ENCODE data around the gene ARHGDIG. TPM values are rescaled to one million over a fixed set of nuclear protein-coding genes. Genes with fewer than 3 reads are reported as not detected.

Gene ARHGDIG
- total and polyA plus RNA-seq, 8 donors, result 3.1 to 50.4 (median 9.6) TPM; not detected in 1

DNA sequence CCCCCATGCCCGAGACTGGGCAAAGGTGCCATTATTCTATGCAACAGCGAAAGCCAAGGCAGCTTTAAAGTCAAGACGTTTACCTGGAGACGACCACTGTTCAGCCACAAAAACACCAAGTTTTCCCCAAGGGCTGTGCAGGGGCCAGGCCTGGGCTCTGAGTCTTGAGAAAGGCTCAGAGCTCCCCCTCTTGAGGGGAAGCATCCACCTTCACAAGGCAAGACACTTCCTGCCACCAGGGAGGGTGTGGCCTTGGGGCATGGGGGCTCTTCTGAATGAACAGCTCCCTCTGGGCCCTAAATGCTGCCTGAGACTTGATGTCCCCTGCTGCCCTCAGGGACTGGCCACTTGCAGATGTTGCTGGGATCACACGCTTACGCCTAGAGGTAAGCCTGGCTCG is 29.1 kb downstream of the ARHGDIG start:
- WGBS, 5 donors, result 55 to 88% (median 81%) methylated on average over 4 to 7 of the region's 7 CpGs
- Histone ChIP-seq H3K36me3 (peaks cover 50 to 97% (median 80%) of the 10 kb centered on the region in 4 donors), H3K27ac (no peak overlapping the region)

DNA sequence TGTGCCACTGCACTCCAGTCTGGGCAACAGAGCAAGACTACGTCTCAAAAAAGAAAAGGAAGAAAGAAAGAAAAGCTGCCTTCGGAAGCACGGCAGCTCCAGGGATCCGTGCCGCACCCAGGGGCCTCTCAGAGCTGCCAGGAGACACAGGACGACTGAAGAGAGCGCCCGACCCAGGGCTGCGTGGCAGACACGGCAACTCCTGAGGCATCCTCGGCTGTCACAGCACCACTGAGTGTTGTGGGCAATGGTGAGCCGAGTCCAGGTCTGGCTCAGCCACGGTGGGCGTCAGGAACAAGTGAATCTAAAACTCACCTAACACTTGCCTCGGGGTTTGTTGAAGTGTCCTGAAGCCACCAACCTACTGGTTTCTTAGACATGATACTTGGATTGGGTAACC is 31.3 kb downstream of the ARHGDIG start:
- no peaks in the 10 kb centered on the region for H3K27me3 ChIP-seq
- no peaks in the 10 kb centered on the region for H3K4me1 ChIP-seq
- no peaks in the 10 kb centered on the region for H3K9me3 ChIP-seq
- no peak overlapping the region for H3K4me3 ChIP-seq
- DNase-seq, result no peak
- 95 to 97% (median 96%) methylated on average over 15 of the region's 15 CpGs for WGBS, 5 donors
- no peak overlapping the region for H3K27ac ChIP-seq
- TF ChIP-seq POLR2AphosphoS5 (IDR thresholded peaks at IDR 0.05), result no peak
- TF ChIP-seq POLR2A (IDR thresholded peaks at IDR 0.05), result no peak
- no peak for TF ChIP-seq EP300 (IDR thresholded peaks at IDR 0.05)
- TF ChIP-seq, protein P1, sequence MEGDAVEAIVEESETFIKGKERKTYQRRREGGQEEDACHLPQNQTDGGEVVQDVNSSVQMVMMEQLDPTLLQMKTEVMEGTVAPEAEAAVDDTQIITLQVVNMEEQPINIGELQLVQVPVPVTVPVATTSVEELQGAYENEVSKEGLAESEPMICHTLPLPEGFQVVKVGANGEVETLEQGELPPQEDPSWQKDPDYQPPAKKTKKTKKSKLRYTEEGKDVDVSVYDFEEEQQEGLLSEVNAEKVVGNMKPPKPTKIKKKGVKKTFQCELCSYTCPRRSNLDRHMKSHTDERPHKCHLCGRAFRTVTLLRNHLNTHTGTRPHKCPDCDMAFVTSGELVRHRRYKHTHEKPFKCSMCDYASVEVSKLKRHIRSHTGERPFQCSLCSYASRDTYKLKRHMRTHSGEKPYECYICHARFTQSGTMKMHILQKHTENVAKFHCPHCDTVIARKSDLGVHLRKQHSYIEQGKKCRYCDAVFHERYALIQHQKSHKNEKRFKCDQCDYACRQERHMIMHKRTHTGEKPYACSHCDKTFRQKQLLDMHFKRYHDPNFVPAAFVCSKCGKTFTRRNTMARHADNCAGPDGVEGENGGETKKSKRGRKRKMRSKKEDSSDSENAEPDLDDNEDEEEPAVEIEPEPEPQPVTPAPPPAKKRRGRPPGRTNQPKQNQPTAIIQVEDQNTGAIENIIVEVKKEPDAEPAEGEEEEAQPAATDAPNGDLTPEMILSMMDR (IDR thresholded peaks at IDR 0.05), result no peak
- peaks cover 43 to 78% (median 66%) of the 10 kb centered on the region in 4 donors for H3K36me3 ChIP-seq
- intact Hi-C loops (cut with DNase I; ENCODE audit: low total_unique reads), result no loop called here

More for the DNA sequence above, 29.1 kb downstream of the ARHGDIG start:
- no peaks in the 10 kb centered on the region for H3K9me3 ChIP-seq
- no peak overlapping the region for H3K4me3 ChIP-seq
- no peak for DNase-seq
- TF ChIP-seq, protein P1 (IDR thresholded peaks at IDR 0.05), result no peak
- no peak for TF ChIP-seq POLR2A (IDR thresholded peaks at IDR 0.05)
- no peak for TF ChIP-seq EP300 (IDR thresholded peaks at IDR 0.05)
- no peak for TF ChIP-seq POLR2AphosphoS5 (IDR thresholded peaks at IDR 0.05)
- no peaks in the 10 kb centered on the region for H3K4me1 ChIP-seq
- intact Hi-C loops (cut with DNase I; ENCODE audit: low total_unique reads), result no loop called here
- H3K27me3 ChIP-seq, result no peaks in the 10 kb centered on the region

DNA sequence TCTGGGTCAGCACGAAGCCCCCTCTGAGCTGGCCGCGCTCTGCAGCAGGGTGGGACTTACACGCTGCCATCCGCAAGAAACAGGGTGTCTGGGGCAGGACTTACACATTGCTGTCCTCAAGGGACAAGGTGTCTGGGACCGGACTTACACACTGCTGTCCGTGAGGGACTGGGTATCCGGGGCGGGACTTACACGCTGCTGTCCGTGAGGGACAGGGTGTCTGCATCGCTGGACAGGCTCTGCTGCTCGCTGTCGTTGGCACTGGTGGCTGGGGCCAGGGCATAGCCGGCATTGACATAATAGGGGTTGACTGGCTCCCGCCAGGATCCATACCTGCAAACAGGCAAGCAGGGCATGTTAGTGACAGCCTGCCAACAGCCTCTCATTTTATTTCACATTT is 34.0 kb downstream of the ARHGDIG start:
- intact Hi-C loops (cut with DNase I; ENCODE audit: low total_unique reads), result no loop called here
- no peak for DNase-seq
- no peak overlapping the region for H3K27ac ChIP-seq
- 92 to 97% (median 95%) methylated on average over 11 to 16 of the region's 16 CpGs for WGBS, 5 donors
- TF ChIP-seq POLR2AphosphoS5 (IDR thresholded peaks at IDR 0.05) (no peak), EP300 (IDR thresholded peaks at IDR 0.05) (no peak), POLR2A (IDR thresholded peaks at IDR 0.05) (no peak)
- TF ChIP-seq, protein P1 (IDR thresholded peaks at IDR 0.05), result no peak
- H3K4me3 ChIP-seq, result no peak overlapping the region
- no peaks in the 10 kb centered on the region for H3K9me3 ChIP-seq
- H3K36me3 ChIP-seq, result peaks cover 35 to 77% (median 58%) of the 10 kb centered on the region in 4 donors
- H3K4me1 ChIP-seq, result no peaks in the 10 kb centered on the region
- no peaks in the 10 kb centered on the region for H3K27me3 ChIP-seq

DNA sequence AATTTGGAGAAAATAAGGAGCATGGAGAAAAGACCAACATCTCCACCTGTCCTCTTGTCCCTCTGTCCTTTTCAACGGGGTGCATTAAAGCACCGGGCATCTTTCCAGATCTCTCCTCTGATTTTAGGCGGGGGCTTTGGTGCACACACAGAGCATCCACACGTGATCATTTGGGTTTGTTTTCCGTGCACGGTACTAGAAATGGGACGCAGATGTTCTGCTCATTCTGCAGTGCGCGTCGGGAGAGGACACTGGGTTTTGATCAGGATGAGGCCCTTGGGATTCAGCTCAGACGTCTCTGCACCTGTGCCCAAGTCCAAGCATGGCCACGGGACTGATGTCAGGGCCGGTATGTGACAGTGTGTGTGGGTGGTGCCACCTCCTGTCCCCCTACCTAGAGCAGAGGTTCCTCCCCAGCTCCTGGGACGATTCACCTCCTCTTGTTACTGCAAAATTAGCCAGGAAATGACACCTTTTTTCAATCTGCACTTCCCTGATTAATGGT is 34.5 kb downstream of the ARHGDIG start:
- no peak for DNase-seq
- Histone ChIP-seq H3K27me3 (no peaks in the 10 kb centered on the region), H3K4me3 (no peak overlapping the region), H3K4me1 (no peaks in the 10 kb centered on the region), H3K9me3 (no peaks in the 10 kb centered on the region), H3K36me3 (peaks cover 30 to 75% (median 55%) of the 10 kb centered on the region in 4 donors), H3K27ac (no peak overlapping the region)
- intact Hi-C loops (cut with DNase I; ENCODE audit: low total_unique reads), result no loop called here
- WGBS, 5 donors, result 76 to 82% (median 76%) methylated on average over 14 of the region's 14 CpGs
- TF ChIP-seq, protein P1 (IDR thresholded peaks at IDR 0.05), result no peak
- TF ChIP-seq POLR2AphosphoS5 (IDR thresholded peaks at IDR 0.05) (no peak), POLR2A (IDR thresholded peaks at IDR 0.05) (no peak), EP300 (IDR thresholded peaks at IDR 0.05) (no peak)
